A549 (cell line): ENCODE results near the gene ATP11A. TPM values are rescaled to one million over a fixed set of nuclear protein-coding genes. Genes with fewer than 3 reads are reported as not detected.

ENCODE experiments used
- ATAC-seq, 2 experiments: fragments of 200-7000 bp in 1 of 2; fragments of >200 bp in 1 of 2; cut with Nextera tagmentation in 1 of 2; cut with Tn5 transposase in 1 of 2; 3 replicates each; pipeline versions ENCODE4 v1.8.0 to v1.9.1; 2018 to 2020; ENCODE audit warnings: mild to moderate bottlenecking in 1 of 2, moderate library complexity in 1 of 2
- CTCF ChIA-PET: fragments of 300-600 bp; sonication (Branson Sonifier 250); formaldehyde crosslinking; extraction: SDS; loops from one replicate; lab custom pipeline; 2021; ENCODE audit warnings: antibody characterized with exemption, inconsistent platforms; lab: Yijun Ruan, JAX
- POLR2A ChIA-PET: fragments of 350-600 bp; formaldehyde crosslinking; extraction: SDS; loops from one replicate; lab custom pipeline; 2021; ENCODE audit warnings: antibody characterized with exemption, inconsistent platforms; lab: Yijun Ruan, JAX
- DNase-seq, 2 experiments: peaks; one replicate each; pipeline versions ENCODE4 v3.0.0 to v3.0.0-alpha.2; 2011 to 2016; ENCODE audit warnings: low read depth in 1 of 2, low spot score in 1 of 2
- FAIRE-seq: peaks from 2 replicates; lab custom pipeline; 2011; peaks lifted over from hg19 to GRCh38; lab: Jason Lieb, UNC
- H3K27ac ChIP-seq, 2 experiments: fragments of >200 bp; sonication (Bioruptor Twin); formaldehyde crosslinking; 3 replicates each; pipeline ENCODE4 v1.5.1; 2016 to 2017
- H3K4me1 ChIP-seq: fragments of >200 bp; sonication (Bioruptor Twin); formaldehyde crosslinking; 3 replicates; pipeline ENCODE4 v1.6.1; 2016
- H3K4me2 ChIP-seq: fragments of >200 bp; sonication (Bioruptor Twin); formaldehyde crosslinking; 3 replicates; pipeline ENCODE4 v1.6.1; 2016
- H3K4me3 ChIP-seq: fragments of >200 bp; sonication (Bioruptor Twin); formaldehyde crosslinking; 3 replicates; pipeline ENCODE4 v1.5.1; 2016
- H3K9me3 ChIP-seq: fragments of >200 bp; sonication (Bioruptor Twin); formaldehyde crosslinking; 3 replicates; pipeline ENCODE4 v1.6.1; 2016
- ATOH8 ChIP-seq: fragments of 250-450 bp; sonication (Bioruptor Pico); IDR thresholded peaks from 2 replicates; pipeline ENCODE4 v1.5.0; 2020; ENCODE audit warnings: low read depth, mild to moderate bottlenecking, moderate library complexity
- CBX2 ChIP-seq: fragments of 200-600 bp; sonication (generic); IDR thresholded peaks from 2 replicates; pipeline ENCODE4 v1.6.1; 2016; ENCODE audit warnings: low read depth, mild to moderate bottlenecking, borderline replicate concordance
- CBX8 ChIP-seq: fragments of 200-600 bp; sonication (generic); IDR thresholded peaks from 2 replicates; pipeline ENCODE4 v1.6.1; 2016
- CEBPB ChIP-seq, 2 experiments: fragments of >200 bp in 1 of 2; sonication (Bioruptor Twin) in 1 of 2; formaldehyde crosslinking in 1 of 2; IDR thresholded peaks; 2 replicates each; pipeline ENCODE4 v1.6.1; 2012 to 2016
- E2F6 ChIP-seq: IDR thresholded peaks from 2 replicates; pipeline ENCODE4 v1.6.1; 2012; ENCODE audit warnings: low read depth, borderline replicate concordance
- EHF ChIP-seq: fragments of 250-450 bp; sonication (Bioruptor Pico); IDR thresholded peaks from 2 replicates; pipeline ENCODE4 v1.5.0; 2020; ENCODE audit warnings: mild to moderate bottlenecking
- EHMT2 ChIP-seq: fragments of 200-600 bp; sonication (generic); IDR thresholded peaks from 2 replicates; pipeline ENCODE4 v1.6.1; 2016; ENCODE audit warnings: antibody characterized with exemption, low read depth, mild to moderate bottlenecking, moderate library complexity
- ELK1 ChIP-seq: fragments of 150-350 bp; IDR thresholded peaks from 2 replicates; pipeline ENCODE4 v1.6.1; 2014; ENCODE audit warnings: low read depth, mild to moderate bottlenecking, low read length
- EP300 ChIP-seq, 2 experiments: fragments of >200 bp; sonication (Bioruptor Twin); formaldehyde crosslinking; IDR thresholded peaks; 2 replicates in 1 of 2; 3 replicates in 1 of 2; pipeline ENCODE4 v1.6.1; 2016 to 2017
- ESRRA ChIP-seq: fragments of 150-350 bp; IDR thresholded peaks from 2 replicates; pipeline ENCODE4 v1.6.1; 2014; ENCODE audit warnings: mild to moderate bottlenecking, low read length, borderline replicate concordance
- FOSL2 ChIP-seq, 2 experiments: fragments of 450-650 bp in 1 of 2; fragments of >200 bp in 1 of 2; sonication (Bioruptor Twin) in 1 of 2; formaldehyde crosslinking; IDR thresholded peaks; 2 replicates each; pipeline versions ENCODE4 v1.5.0 to v1.6.1; 2016 to 2020; ENCODE audit warnings: mild to moderate bottlenecking in 1 of 2, moderate library complexity in 1 of 2
- HES2 ChIP-seq: fragments of >200 bp; sonication (Bioruptor Twin); formaldehyde crosslinking; IDR thresholded peaks from 2 replicates; pipeline ENCODE4 v1.6.1; 2016
- HMGXB4 ChIP-seq: fragments of 250-450 bp; sonication (Bioruptor Pico); IDR thresholded peaks from 2 replicates; pipeline ENCODE4 v1.5.0; 2021; ENCODE audit warnings: mild to moderate bottlenecking, moderate library complexity, borderline replicate concordance
- HOXA7 ChIP-seq: fragments of 250-450 bp; sonication (Bioruptor Pico); IDR thresholded peaks from 2 replicates; pipeline ENCODE4 v1.5.0; 2020; ENCODE audit warnings: mild to moderate bottlenecking, moderate library complexity
- HOXB5 ChIP-seq: fragments of 250-450 bp; sonication (Bioruptor Pico); IDR thresholded peaks from 2 replicates; pipeline ENCODE4 v1.5.0; 2020; ENCODE audit warnings: mild to moderate bottlenecking, moderate library complexity
- JUNB ChIP-seq: fragments of >200 bp; sonication (Bioruptor Twin); formaldehyde crosslinking; IDR thresholded peaks from 2 replicates; pipeline ENCODE4 v1.6.1; 2016
- MYC ChIP-seq: IDR thresholded peaks from 2 replicates; pipeline ENCODE4 v1.6.1; 2012; ENCODE audit warnings: mild to moderate bottlenecking, inconsistent platforms, low read length, improper control_type of control experiment, borderline replicate concordance
- NR3C1 ChIP-seq: fragments of >200 bp; sonication (Bioruptor Twin); formaldehyde crosslinking; IDR thresholded peaks from 3 replicates; pipeline ENCODE4 v1.6.1; 2017
- POLR2AphosphoS2 ChIP-seq: conservative IDR thresholded peaks from 2 replicates; pipeline ENCODE4 v1.6.1; 2012; ENCODE audit warnings: low read length, improper control_type of control experiment, inconsistent platforms
- RAD21 ChIP-seq, 2 experiments: fragments of >200 bp in 1 of 2; sonication (Bioruptor Twin) in 1 of 2; formaldehyde crosslinking in 1 of 2; IDR thresholded peaks in 1 of 2; conservative IDR thresholded peaks in 1 of 2; 2 replicates in 1 of 2; 3 replicates in 1 of 2; pipeline ENCODE4 v1.6.1; 2012 to 2018; ENCODE audit warnings: inconsistent platforms in 1 of 2
- RCOR1 ChIP-seq: fragments of 150-350 bp; IDR thresholded peaks from 2 replicates; pipeline ENCODE4 v1.6.1; 2014; ENCODE audit warnings: antibody characterized with exemption, low read length, low read depth
- RFX5 ChIP-seq: fragments of 450-650 bp; IDR thresholded peaks from 2 replicates; pipeline ENCODE4 v1.7.1; 2014; ENCODE audit warnings: antibody characterized with exemption, mild to moderate bottlenecking, moderate library complexity
- SMC3 ChIP-seq: fragments of >200 bp; sonication (Bioruptor Twin); formaldehyde crosslinking; IDR thresholded peaks from 3 replicates; pipeline ENCODE4 v1.6.1; 2018; ENCODE audit warnings: inconsistent platforms
- SREBF2 ChIP-seq: fragments of 450-650 bp; IDR thresholded peaks from 2 replicates; pipeline ENCODE4 v1.6.1; 2014; ENCODE audit warnings: mild to moderate bottlenecking, moderate library complexity
- ZC3H11A ChIP-seq: fragments of 450-650 bp; IDR thresholded peaks from 2 replicates; pipeline ENCODE4 v1.6.1; 2014; ENCODE audit warnings: antibody characterized with exemption, mild to moderate bottlenecking
- ZNF302 ChIP-seq: fragments of 250-450 bp; sonication (Bioruptor Pico); IDR thresholded peaks from 2 replicates; pipeline ENCODE4 v1.9.0; 2021; ENCODE audit warnings: inconsistent platforms, mild to moderate bottlenecking, moderate library complexity
- WGBS: methylation state at CpG from one replicate; pipeline ENCODE4 v1.1.6; 2017; ENCODE audit errors: missing lambda C conversion rate; 5-methylcytosine and 5-hydroxymethylcytosine counted together
- polyA plus RNA-seq, 4 experiments: library from polyadenylated mRNA; depleted of rRNA in 3 of 4; stranded (reverse); fragments of >200 nt; fragmentation: RNase III in 1 of 4; extraction: RNeasy Plus Mini Kit Qiagen cat#74134 plus additional on column Dnase treatment in 1 of 4; gene quantifications; 2 replicates in 3 of 4; 3 replicates in 1 of 4; pipeline ENCODE4 v1.2.3, GENCODE V29; 2011 to 2017
- TF ChIP-seq, protein P1 (sequence below): fragments of 450-650 bp; IDR thresholded peaks from 2 replicates; pipeline ENCODE4 v1.6.1; 2014; ENCODE audit warnings: antibody characterized with exemption

The ATP11A gene
- polyA plus RNA-seq, 2 of the 4 experiments (the other 2 are of a cell fraction): 4.1 to 8.0 TPM

DNA sequence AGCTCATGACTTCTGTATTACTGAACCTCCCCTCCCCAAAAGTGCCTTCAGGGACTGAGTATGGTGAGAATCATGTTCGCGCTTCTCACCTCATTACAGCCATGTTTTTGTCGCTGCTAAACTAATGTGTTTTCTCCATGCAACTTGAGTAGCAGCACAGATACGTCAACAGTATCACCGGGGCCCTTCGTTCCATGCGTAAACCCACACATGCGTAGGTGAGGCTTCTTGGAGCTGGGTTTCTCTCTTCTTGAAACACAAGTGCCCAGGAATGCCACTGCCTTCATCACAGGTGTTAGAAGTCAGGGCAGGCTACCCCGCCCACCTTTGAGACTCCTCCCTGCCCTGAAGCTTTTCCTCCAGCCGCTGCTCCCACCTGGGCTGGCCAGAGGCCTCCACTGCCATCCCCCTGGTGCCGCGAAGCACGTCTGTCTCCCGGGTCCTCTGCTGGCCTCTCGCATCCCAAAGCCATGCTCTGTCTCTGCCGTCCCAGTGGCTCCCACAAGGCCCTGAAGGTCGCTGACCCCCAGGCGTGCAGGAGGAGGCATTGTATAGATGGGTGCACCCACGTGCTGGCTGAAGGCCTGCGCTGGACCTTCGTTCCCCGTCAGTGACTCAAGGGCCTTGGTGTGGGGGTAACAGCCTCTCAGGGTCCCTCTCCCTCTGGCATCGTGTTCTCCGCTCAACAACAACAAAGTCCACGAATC is 143.9 kb downstream of the ATP11A start:
- ChIA-PET POLR2A (no interaction called here), CTCF (no interaction called here)
- FAIRE-seq: no peak
- Histone ChIP-seq H3K4me3 (no peak overlapping the region), H3K4me1 (no peaks in the 10 kb centered on the region), H3K27ac (no peak overlapping the region), H3K4me2 (no peak overlapping the region), H3K9me3 (no peaks in the 10 kb centered on the region)
- WGBS: 93% methylated on average over 21 of the region's 25 CpGs
- TF ChIP-seq ATOH8: no peak
- TF ChIP-seq SREBF2: no peak
- TF ChIP-seq HOXA7 (CRISPR knock-in tag): no peak
- no peak for TF ChIP-seq NR3C1
- no peak for TF ChIP-seq FOSL2 (IDR thresholded peaks at IDR 0.05)
- no peak for TF ChIP-seq FOSL2 (CRISPR knock-in tag; IDR thresholded peaks at IDR 0.05)
- no peak for TF ChIP-seq CEBPB (IDR thresholded peaks at IDR 0.05)
- no peak for TF ChIP-seq EP300 (IDR thresholded peaks at IDR 0.05)
- no peak for TF ChIP-seq JUNB
- TF ChIP-seq ESRRA: no peak
- DNase-seq: no peak
- no peak for ATAC-seq

DNA sequence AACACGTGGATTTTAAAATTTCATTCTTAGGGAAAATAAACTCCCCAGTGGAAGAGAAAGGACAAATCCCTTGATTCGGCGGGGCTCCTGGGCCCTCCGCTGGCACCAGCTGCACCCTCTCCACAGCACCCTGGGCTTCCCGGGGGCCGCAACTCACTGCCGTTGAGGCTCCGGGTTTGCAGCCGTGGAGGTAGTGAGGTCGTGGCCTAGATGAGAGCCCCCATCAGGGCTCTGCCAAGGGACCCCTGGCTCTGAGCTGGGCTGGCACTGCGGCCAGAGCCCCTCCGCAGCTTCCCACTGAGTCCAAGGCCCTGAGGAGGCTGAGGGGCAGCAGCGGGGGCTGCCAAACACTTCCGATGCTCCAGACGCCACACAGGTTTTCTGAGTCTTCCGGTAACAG is 145.5 kb downstream of the ATP11A start:
- DNase-seq (no peak), ATAC-seq (no peak), FAIRE-seq (no peak)
- ChIA-PET POLR2A (no interaction called here), CTCF (no interaction called here)
- H3K9me3 ChIP-seq: no peaks in the 10 kb centered on the region
- no peak for TF ChIP-seq RFX5
- TF ChIP-seq HES2: no peak
- no peak for TF ChIP-seq ZNF302 (CRISPR knock-in tag)
- TF ChIP-seq CBX2: no peak
- H3K4me2 ChIP-seq: no peak overlapping the region
- 100% methylated on average over 4 of the region's 16 CpGs for WGBS
- no peaks in the 10 kb centered on the region for H3K4me1 ChIP-seq
- no peak overlapping the region for H3K4me3 ChIP-seq
- H3K27ac ChIP-seq: no peak overlapping the region

DNA sequence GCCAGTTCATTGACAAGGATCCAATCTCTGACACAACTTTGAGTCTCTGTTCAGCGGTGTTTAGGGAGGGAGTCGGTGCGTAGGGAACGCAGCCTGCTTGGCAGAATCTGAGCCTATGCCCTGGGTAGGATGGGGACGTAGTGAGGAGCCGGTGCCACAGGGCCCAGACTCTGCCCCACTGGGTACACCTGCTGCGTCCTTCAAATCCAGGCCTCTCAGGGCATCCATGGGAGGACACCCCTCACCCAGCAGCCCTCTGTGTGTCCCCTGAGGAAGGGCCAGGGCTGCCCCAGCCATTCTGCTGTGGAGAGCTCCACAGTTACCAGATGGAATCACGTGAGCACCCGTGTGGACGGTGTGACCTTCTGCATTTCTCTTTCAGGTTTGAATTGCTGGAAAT is 146.0 kb downstream of the ATP11A start:
- H3K4me2 ChIP-seq: no peak overlapping the region
- no peaks in the 10 kb centered on the region for H3K4me1 ChIP-seq
- no peak overlapping the region for H3K4me3 ChIP-seq
- DNase-seq: no peak
- CTCF ChIA-PET: no interaction called here
- H3K27ac ChIP-seq: no peak overlapping the region
- FAIRE-seq: no peak
- no peaks in the 10 kb centered on the region for H3K9me3 ChIP-seq
- no peak for ATAC-seq
- POLR2A ChIA-PET: no interaction called here
- 95% methylated on average over 9 of the region's 10 CpGs for WGBS
- TF ChIP-seq RAD21 (conservative IDR thresholded peaks at IDR 0.05 in 1 of 2, IDR thresholded peaks at IDR 0.05 in 1 of 2) (no peak), SREBF2 (no peak), HMGXB4 (CRISPR knock-in tag) (no peak), SMC3 (no peak), ATOH8 (no peak), HOXB5 (CRISPR knock-in tag) (no peak), ELK1 (no peak), MYC (no peak), POLR2AphosphoS2 (no peak), ZNF302 (CRISPR knock-in tag) (no peak), RCOR1 (no peak), EHF (CRISPR knock-in tag) (no peak), ZC3H11A (no peak), E2F6 (no peak), EHMT2 (no peak), HES2 (no peak), NR3C1 (no peak), CBX8 (no peak)
- TF ChIP-seq, protein P1, sequence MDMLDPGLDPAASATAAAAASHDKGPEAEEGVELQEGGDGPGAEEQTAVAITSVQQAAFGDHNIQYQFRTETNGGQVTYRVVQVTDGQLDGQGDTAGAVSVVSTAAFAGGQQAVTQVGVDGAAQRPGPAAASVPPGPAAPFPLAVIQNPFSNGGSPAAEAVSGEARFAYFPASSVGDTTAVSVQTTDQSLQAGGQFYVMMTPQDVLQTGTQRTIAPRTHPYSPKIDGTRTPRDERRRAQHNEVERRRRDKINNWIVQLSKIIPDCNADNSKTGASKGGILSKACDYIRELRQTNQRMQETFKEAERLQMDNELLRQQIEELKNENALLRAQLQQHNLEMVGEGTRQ: no peak
